HEK293T (cell line): ENCODE data around the gene HSPG2.
"Not testable (repeated sequence)": the region's sequence is repeated elsewhere in the genome, so short reads cannot be mapped to it uniquely, and the experiment has no call there.

Source experiments
- CTCF ChIA-PET: fragments of 350-600 bp; formaldehyde crosslinking; extraction: SDS; loops from one replicate; lab custom pipeline; 2021; ENCODE audit warnings: antibody characterized with exemption, inconsistent platforms; lab: Yijun Ruan, JAX
- POLR2A ChIA-PET: fragments of 350-600 bp; formaldehyde crosslinking; extraction: SDS; loops from one replicate; lab custom pipeline; 2020; ENCODE audit warnings: antibody characterized with exemption, inconsistent platforms; lab: Yijun Ruan, JAX
- DNase-seq: peaks from one replicate; pipeline ENCODE4 v3.0.0; 2012; ENCODE audit warnings: mixed read lengths; ENCODE audit errors: extremely low spot score
- ARNT ChIP-seq: fragments of 450-650 bp; IDR thresholded peaks from 2 replicates; pipeline ENCODE4 v1.6.1; 2017; ENCODE audit warnings: mild to moderate bottlenecking
- BHLHE40 ChIP-seq: fragments of 450-650 bp; IDR thresholded peaks from 2 replicates; pipeline ENCODE4 v1.6.1; 2016; ENCODE audit warnings: mild to moderate bottlenecking, moderate library complexity, borderline replicate concordance
- CTBP1 ChIP-seq: fragments of 450-650 bp; IDR thresholded peaks from 2 replicates; pipeline ENCODE4 v1.6.1; 2016; ENCODE audit warnings: borderline replicate concordance
- ELF4 ChIP-seq: fragments of 450-650 bp; IDR thresholded peaks from 2 replicates; pipeline ENCODE4 v1.6.1; 2017; ENCODE audit warnings: antibody characterized with exemption
- FOXA1 ChIP-seq: fragments of 450-650 bp; IDR thresholded peaks from 2 replicates; pipeline ENCODE4 v1.6.1; 2016; ENCODE audit warnings: mild to moderate bottlenecking
- FOXK2 ChIP-seq: fragments of 450-650 bp; IDR thresholded peaks from 2 replicates; pipeline ENCODE4 v1.6.1; 2016; ENCODE audit warnings: mild to moderate bottlenecking
- FOXM1 ChIP-seq: fragments of 450-650 bp; IDR thresholded peaks from 2 replicates; pipeline ENCODE4 v1.6.1; 2017; ENCODE audit warnings: mild to moderate bottlenecking, borderline replicate concordance
- HDGF ChIP-seq: fragments of 450-650 bp; IDR thresholded peaks from 2 replicates; pipeline ENCODE4 v1.6.1; 2017; ENCODE audit warnings: antibody characterized with exemption, borderline replicate concordance
- L3MBTL2 ChIP-seq: fragments of 450-650 bp; conservative IDR thresholded peaks from 2 replicates; pipeline ENCODE4 v1.6.1; 2016; ENCODE audit warnings: mild to moderate bottlenecking
- LEF1 ChIP-seq: fragments of 450-650 bp; IDR thresholded peaks from 2 replicates; pipeline ENCODE4 v1.6.1; 2017; ENCODE audit warnings: mild to moderate bottlenecking, borderline replicate concordance
- NFRKB ChIP-seq: fragments of 450-650 bp; IDR thresholded peaks from 2 replicates; pipeline ENCODE4 v1.6.1; 2016; ENCODE audit warnings: mild to moderate bottlenecking, moderate library complexity
- PKNOX1 ChIP-seq: fragments of 450-650 bp; IDR thresholded peaks from 2 replicates; pipeline ENCODE4 v1.6.1; 2016
- SP1 ChIP-seq: fragments of 450-650 bp; IDR thresholded peaks from 2 replicates; pipeline ENCODE4 v1.6.1; 2017
- SUZ12 ChIP-seq: fragments of 450-650 bp; IDR thresholded peaks from 2 replicates; pipeline ENCODE4 v1.6.1; 2016; ENCODE audit warnings: mild to moderate bottlenecking
- TARDBP ChIP-seq: fragments of 450-650 bp; IDR thresholded peaks from 2 replicates; pipeline ENCODE4 v1.6.1; 2016
- ZNF384 ChIP-seq: fragments of 450-650 bp; IDR thresholded peaks from 2 replicates; pipeline ENCODE4 v1.6.1; 2016

HSPG2 gene

GRCh38 chr1:21911205-21912001 lies 25.7 kb downstream of the HSPG2 start:
- ChIA-PET POLR2A (interaction anchor here (1.1 kb wide), 1 partner anchor 8 kb away, joined by 3 read pairs; no protein-coding TSS in a partner anchor), CTCF (no interaction called here)
- no peak for DNase-seq
- TF ChIP-seq FOXA1 (no peak), ZNF384 (no peak)

- ChIA-PET POLR2A (no interaction called here), CTCF (interaction anchor here (0.5 kb wide), 1 partner anchor 11 kb away, joined by 4 read pairs; no protein-coding TSS in a partner anchor)
- no peak for TF ChIP-seq PKNOX1
- no peak for TF ChIP-seq ARNT
- TF ChIP-seq HDGF, result no peak
- no peak for TF ChIP-seq CTBP1
- TF ChIP-seq NFRKB, result no peak
- no peak for TF ChIP-seq FOXK2
- TF ChIP-seq BHLHE40, result no peak
- no peak for TF ChIP-seq LEF1
- TF ChIP-seq L3MBTL2, result no peak
- TF ChIP-seq FOXM1, result no peak
- TF ChIP-seq ZNF384, result no peak
- no peak for TF ChIP-seq ELF4
- no peak for TF ChIP-seq TARDBP
- no peak for TF ChIP-seq SP1
- TF ChIP-seq FOXA1, result no peak
- no peak for TF ChIP-seq SUZ12
- no peak for DNase-seq
These were observed 26.4 kb downstream of the HSPG2 start for GRCh38 chr1:21910558-21911204.

GRCh38 chr1:21909787-21910503 lies 27.2 kb downstream of the HSPG2 start:
- ChIA-PET CTCF (interaction anchor here (0.5 to 0.6 kb wide), 2 partner anchors 10 to 353 kb away, joined by 3 to 4 read pairs; no protein-coding TSS in a partner anchor), POLR2A (no interaction called here)
- no peak for DNase-seq
- TF ChIP-seq L3MBTL2 (no peak), PKNOX1 (no peak), TARDBP (no peak), FOXK2 (no peak), LEF1 (no peak), CTBP1 (no peak), ARNT (no peak), SP1 (no peak), FOXA1 (no peak), ELF4 (no peak), NFRKB (no peak), BHLHE40 (no peak), SUZ12 (no peak), FOXM1 (no peak), ZNF384 (no peak), HDGF (no peak)

GRCh38 chr1:21909286-21909759 lies 27.8 kb downstream of the HSPG2 start:
- CTCF ChIA-PET, result interaction anchor here (0.6 kb wide), 2 partner anchors 8 to 354 kb away, joined by 3 to 4 read pairs; no protein-coding TSS in a partner anchor
- POLR2A ChIA-PET, result no interaction called here
- no peak for DNase-seq
- TF ChIP-seq ELF4, result no peak
- no peak for TF ChIP-seq NFRKB
- TF ChIP-seq HDGF, result no peak

- DNase-seq, POLR2A ChIA-PET, CTCF ChIA-PET: not testable (repeated sequence)
These were observed 29.2 kb downstream of the HSPG2 start for GRCh38 chr1:21907737-21908534.

GRCh38 chr1:21907079-21907418 lies 30.1 kb downstream of the HSPG2 start:
- no peak for DNase-seq
- ChIA-PET POLR2A (no interaction called here), CTCF (no interaction called here)
- TF ChIP-seq SP1 (no peak), FOXA1 (no peak), LEF1 (no peak), NFRKB (no peak)
